ENCODE measurements around the gene CAPN6. TPM values are rescaled to one million over a fixed set of nuclear protein-coding genes. Genes with fewer than 3 reads are reported as not detected.

The CAPN6 gene
- total RNA-seq, 1 experiment from 2014 or later: 0.10 TPM

GRCh38 chrX:111308039-111308438 is 37.8 kb upstream of the CAPN6 start (continued):
- no peak for TF ChIP-seq CBX3 (IDR thresholded peaks at IDR 0.05; ENCODE audit: low read depth)
- TF ChIP-seq EZH2phosphoT487 (IDR thresholded peaks at IDR 0.05; ENCODE audit: borderline replicate concordance): no peak
- no peak for TF ChIP-seq RAD21 (IDR thresholded peaks at IDR 0.05; ENCODE audit: low read depth)

GRCh38 chrX:111302284-111302683 is 32.0 kb upstream of the CAPN6 start:
- Histone ChIP-seq H2AFZ (ENCODE audit: low read depth, low read length, poor library complexity, severe bottlenecking) (no peak overlapping the region), H3K9ac (ENCODE audit: low read length) (no peak overlapping the region), H3K4me2 (ENCODE audit: low read length) (no peak overlapping the region), H4K20me1 (ENCODE audit: insufficient read depth) (no peaks in the 10 kb centered on the region), H3K4me3 (replicated peaks in 1 of 2; ENCODE audit: low read depth in 1 of 2, low read length in 2 of 2) (no peak overlapping the region), H3K27me3 (ENCODE audit: insufficient read depth, low read length) (no peaks in the 10 kb centered on the region), H3K9me3 (ENCODE audit: control insufficient read depth in 1 of 2, insufficient read depth in 1 of 2, low read depth in 1 of 2, low read length in 2 of 2) (no peaks in the 10 kb centered on the region), H3K79me2 (ENCODE audit: insufficient read depth, low read length) (no peaks in the 10 kb centered on the region), H3K36me3 (ENCODE audit: control insufficient read depth in 1 of 2, insufficient read depth in 2 of 2, low read length in 2 of 2) (no peaks in the 10 kb centered on the region), H3K4me1 (ENCODE audit: control insufficient read depth in 1 of 2, insufficient read depth in 2 of 2, low read length in 2 of 2) (no peaks in the 10 kb centered on the region), H3K9me2 (ENCODE audit: insufficient read depth) (no peaks in the 10 kb centered on the region), H3K27ac (ENCODE audit: low read depth, low read length) (no peak overlapping the region)
- no peak for ATAC-seq
- no TSS peak for BruUV-seq (replicated peaks)
- intact Hi-C loops (cut with micrococcal nuclease): no loop called here
- RAD21 ChIA-PET (ENCODE audit: low non-redundant PET in 1 of 2, low total read pairs in 2 of 2, uncharacterized antibody in 2 of 2, unreplicated experiment in 2 of 2): no interaction called here
- POLR2A ChIA-PET: no interaction called here
- TF ChIP-seq REST (IDR thresholded peaks at IDR 0.05; ENCODE audit: low read depth) (no peak), ZNF274 (IDR thresholded peaks at IDR 0.05; ENCODE audit: low read depth, low read length) (no peak), ATF3 (IDR thresholded peaks at IDR 0.05) (no peak), RAD21 (IDR thresholded peaks at IDR 0.05; ENCODE audit: low read depth) (no peak), MAX (IDR thresholded peaks at IDR 0.05) (no peak), SP1 (IDR thresholded peaks at IDR 0.05; ENCODE audit: low read depth) (no peak), CBX3 (IDR thresholded peaks at IDR 0.05; ENCODE audit: low read depth) (no peak), POLR2AphosphoS5 (IDR thresholded peaks at IDR 0.05; ENCODE audit: low read depth, low read length) (no peak), EGR1 (IDR thresholded peaks at IDR 0.05; ENCODE audit: low read depth) (no peak), JUND (IDR thresholded peaks at IDR 0.05) (no peak), YY1 (IDR thresholded peaks at IDR 0.05; ENCODE audit: extremely low read depth, insufficient replicate concordance, low read depth, low read length) (no peak), ZBTB33 (IDR thresholded peaks at IDR 0.05; ENCODE audit: extremely low read depth, insufficient replicate concordance, low read length) (no peak), TCF7L2 (IDR thresholded peaks at IDR 0.05; ENCODE audit: borderline replicate concordance, extremely low read depth, insufficient read depth, insufficient read length) (no peak), CTCF (IDR thresholded peaks at IDR 0.05 in 2 of 3, conservative IDR thresholded peaks at IDR 0.05 in 1 of 3; ENCODE audit: borderline replicate concordance in 1 of 3, insufficient read depth in 1 of 3, low read depth in 2 of 3, low read length in 2 of 3) (no peak), SRF (IDR thresholded peaks at IDR 0.05; ENCODE audit: low read depth) (no peak), ZFX (IDR thresholded peaks at IDR 0.05) (no peak), SIN3A (IDR thresholded peaks at IDR 0.05; ENCODE audit: low read depth) (no peak), EZH2phosphoT487 (IDR thresholded peaks at IDR 0.05; ENCODE audit: borderline replicate concordance) (no peak)
- no peak for DNase-seq (ENCODE audit: low read depth, low spot score)
- CTCF ChIA-PET: no interaction called here
